GM12873 (cell line): ENCODE data around the gene UGT3A2.

Experiments used
- CTCF ChIP-seq: IDR thresholded peaks from 2 replicates; pipeline ENCODE4 v1.5.1; 2012; ENCODE audit warnings: low read depth, mild to moderate bottlenecking, moderate library complexity, low read length, control low read depth; ENCODE audit not compliant: insufficient read depth; ENCODE audit errors: missing control alignments

Gene UGT3A2

GRCh38 chr5:36052538-36052937 is 14.1 kb downstream of the UGT3A2 start:
- TF ChIP-seq CTCF, result no peak

DNA sequence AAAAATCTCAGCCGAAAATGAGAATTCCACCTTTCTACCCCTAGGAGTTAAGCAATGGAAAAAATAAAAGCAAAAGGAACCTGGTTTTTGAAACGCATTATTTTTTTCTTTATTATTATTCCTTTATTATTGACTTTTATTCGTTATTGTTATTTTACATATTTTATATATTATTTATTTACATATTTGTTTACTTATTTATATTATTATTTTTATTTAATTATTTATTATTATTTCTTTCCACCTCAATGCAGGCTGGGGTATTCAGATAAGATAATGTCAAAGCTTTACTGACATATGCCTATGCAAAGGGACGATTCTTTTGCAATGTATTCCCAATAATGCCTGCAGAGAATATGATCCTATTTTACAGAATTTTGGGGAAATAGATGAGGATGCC is 16.7 kb downstream of the UGT3A2 start:
- TF ChIP-seq CTCF, result no peak

DNA sequence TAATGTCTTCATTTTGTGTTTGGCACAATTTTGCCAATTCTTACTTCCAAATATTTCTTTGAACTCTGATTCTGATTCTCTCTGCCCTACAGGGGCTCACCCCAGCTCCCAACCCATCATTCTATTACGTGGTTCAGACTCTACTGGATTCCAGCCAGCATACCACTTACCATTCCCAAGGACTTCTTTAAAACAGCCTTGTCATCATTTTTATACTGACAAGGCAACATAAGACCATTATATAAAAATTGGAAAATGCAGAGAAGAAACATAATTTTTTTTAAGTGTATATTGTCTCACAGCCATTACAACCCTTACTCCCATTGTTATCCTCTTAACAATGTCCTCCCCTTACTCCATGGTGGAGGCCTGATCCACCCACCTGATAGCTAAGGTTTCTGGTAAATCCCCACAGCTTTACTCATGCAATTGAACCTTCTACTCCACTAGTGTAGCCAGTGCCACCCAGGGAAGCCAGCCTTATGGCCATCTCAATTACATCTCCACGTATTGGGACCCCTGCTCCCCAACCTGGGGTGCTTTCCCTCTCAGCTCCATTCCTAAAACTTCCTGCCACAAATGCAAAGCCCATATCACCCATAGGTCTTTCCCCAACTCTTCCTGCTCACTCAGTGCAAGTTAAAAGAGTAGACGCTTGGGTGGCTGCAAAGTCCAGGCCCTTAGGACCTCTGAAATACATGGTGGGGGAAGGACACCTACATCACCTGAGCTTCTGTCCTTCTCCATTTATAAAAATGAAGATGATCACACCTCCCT is 19.1 kb downstream of the UGT3A2 start:
- no peak for TF ChIP-seq CTCF

DNA sequence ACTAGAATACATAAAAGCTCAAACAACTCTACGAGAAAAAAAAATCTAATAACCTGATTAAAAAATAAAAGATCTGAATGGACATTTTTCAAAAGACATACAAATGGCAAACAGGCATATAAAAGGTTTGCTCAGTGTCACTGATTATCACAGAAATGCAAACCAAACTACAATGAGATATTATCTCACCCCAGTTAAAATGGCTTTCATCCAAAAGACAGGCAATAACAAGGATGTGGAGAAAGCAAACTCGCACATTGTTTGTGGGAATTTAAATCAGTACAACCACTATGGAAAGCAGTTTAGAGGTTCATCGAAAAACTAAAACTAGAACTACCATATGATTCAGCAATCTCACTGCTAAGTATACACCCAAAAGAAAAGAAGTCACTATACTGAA is 20.8 kb downstream of the UGT3A2 start:
- no peak for TF ChIP-seq CTCF

- no peak for TF ChIP-seq CTCF
Measured at GRCh38 chr5:36041537-36041845, 25.2 kb downstream of the UGT3A2 start.

- no peak for TF ChIP-seq CTCF
Measured at GRCh38 chr5:36040651-36041536, 25.8 kb downstream of the UGT3A2 start.

- TF ChIP-seq CTCF, result no peak
Measured at GRCh38 chr5:36035696-36036095, 31.0 kb downstream of the UGT3A2 start.
